ENCODE results near the gene ACMSD.
A peak's percentile ranks its signal among the peaks of the same experiment; 100 is the strongest.

- TF ChIP-seq CTCF (conservative IDR thresholded peaks at IDR 0.05; ENCODE audit: low read depth, low read length), result no peak
- TF ChIP-seq POLR2A (IDR thresholded peaks at IDR 0.05; ENCODE audit: low read depth, low read length), result no peak
- no peak for TF ChIP-seq RAD21 (IDR thresholded peaks at IDR 0.05; ENCODE audit: low read length)
- no peak for TF ChIP-seq MXI1 (IDR thresholded peaks at IDR 0.05; ENCODE audit: borderline replicate concordance, low read depth, low read length)
- TF ChIP-seq CHD1 (IDR thresholded peaks at IDR 0.05; ENCODE audit: low read depth, low read length), result no peak
- TF ChIP-seq FOS (IDR thresholded peaks at IDR 0.05; ENCODE audit: low read depth, low read length), result no peak
- peak; percentile 53; the same call in 1 of the 2 replicates for TF ChIP-seq CEBPB (IDR thresholded peaks at IDR 0.05; ENCODE audit: low read depth, low read length)
- TF ChIP-seq RFX5 (IDR thresholded peaks at IDR 0.05; ENCODE audit: low read depth, low read length), result no peak
- no peak for TF ChIP-seq NFE2L2 (IDR thresholded peaks at IDR 0.05; ENCODE audit: low read depth, low read length)
- TF ChIP-seq USF2 (IDR thresholded peaks at IDR 0.05; ENCODE audit: low read depth, low read length), result no peak
- no peak for TF ChIP-seq MAFK (IDR thresholded peaks at IDR 0.05; ENCODE audit: low read depth, low read length)
- TF ChIP-seq BHLHE40 (IDR thresholded peaks at IDR 0.05; ENCODE audit: low read depth, low read length), result no peak
- no peak for TF ChIP-seq MAZ (IDR thresholded peaks at IDR 0.05; ENCODE audit: borderline replicate concordance, low read depth, low read length)
- no peak for TF ChIP-seq RCOR1 (IDR thresholded peaks at IDR 0.05; ENCODE audit: insufficient replicate concordance, low read length)
These were observed 96.2 kb downstream of the ACMSD start for GRCh38 chr2:134934641-134935040.
